Hepatocyte (in vitro differentiated cells): Measurements from ENCODE around the gene SMTNL1.

Source experiments
- CTCF ChIP-seq: fragments of 200-600 bp; sonication (generic); IDR thresholded peaks from 2 replicates; pipeline ENCODE4 v1.5.1; 2016; ENCODE audit warnings: antibody characterized with exemption, mild to moderate bottlenecking; ENCODE audit not compliant: poor library complexity
- EZH2 ChIP-seq: fragments of 200-600 bp; sonication (generic); IDR thresholded peaks from 2 replicates; pipeline ENCODE4 v1.6.1; 2016; ENCODE audit warnings: antibody characterized with exemption, mild to moderate bottlenecking, borderline replicate concordance

- TF ChIP-seq EZH2 (no peak), CTCF (no peak)
These were observed 22.8 kb downstream of the SMTNL1 start for GRCh38 chr11:57560146-57560545.
